Loucy (cell line): Measurements from ENCODE around the gene TIMM22.

Source experiments
- CTCF ChIP-seq: fragments of 200-600 bp; sonication (generic); conservative IDR thresholded peaks from 2 replicates; pipeline ENCODE4 v1.5.1; 2014; ENCODE audit warnings: mild to moderate bottlenecking, antibody characterized with exemption, low read length
- EZH2phosphoT487 ChIP-seq: fragments of 200-600 bp; IDR thresholded peaks from 2 replicates; pipeline ENCODE4 v1.6.1; 2018; ENCODE audit warnings: antibody characterized with exemption, mild to moderate bottlenecking, moderate library complexity, borderline replicate concordance

- no peak for TF ChIP-seq CTCF
- no peak for TF ChIP-seq EZH2phosphoT487
These were observed 24.2 kb downstream of the TIMM22 start for GRCh38 chr17:1021147-1021546.
